HepG2 (cell line): Measurements from ENCODE around the gene SIK3. TPM values are rescaled to one million over a fixed set of nuclear protein-coding genes. Genes with fewer than 3 reads are reported as not detected.

Experiments
- CC2D1A ChIP-seq: sonication (generic); formaldehyde crosslinking; IDR thresholded peaks from 2 replicates; pipeline ENCODE4 v1.8.1; 2023; ENCODE audit warnings: mild to moderate bottlenecking, missing genetic modification reagents
- HIVEP1 ChIP-seq: sonication (generic); formaldehyde crosslinking; IDR thresholded peaks from 2 replicates; pipeline ENCODE4 v1.4.0; 2020; ENCODE audit warnings: mild to moderate bottlenecking, missing genetic modification reagents
- HNF4G ChIP-seq, 2 experiments: sonication (generic) in 1 of 2; formaldehyde crosslinking in 1 of 2; IDR thresholded peaks; 2 replicates each; pipeline versions ENCODE4 v1.4.0 to v1.6.1; 2011 to 2020; ENCODE audit warnings: borderline replicate concordance in 2 of 2, low read depth in 2 of 2, mild to moderate bottlenecking in 2 of 2, low read length in 1 of 2, missing genetic modification reagents in 1 of 2, moderate library complexity in 1 of 2
- KLF9 ChIP-seq: IDR thresholded peaks from 2 replicates; pipeline ENCODE4 v1.6.1; 2016; ENCODE audit warnings: low read depth
- NFYB ChIP-seq: sonication (generic); formaldehyde crosslinking; IDR thresholded peaks from 2 replicates; pipeline ENCODE4 v1.4.0; 2020; ENCODE audit warnings: missing genetic modification reagents
- PHF20 ChIP-seq: sonication (generic); formaldehyde crosslinking; IDR thresholded peaks from 2 replicates; pipeline ENCODE4 v1.5.0; 2020; ENCODE audit warnings: mild to moderate bottlenecking, missing genetic modification reagents
- REL ChIP-seq: sonication (generic); formaldehyde crosslinking; conservative IDR thresholded peaks from 2 replicates; pipeline ENCODE4 v1.8.0; 2022; ENCODE audit warnings: mild to moderate bottlenecking, missing genetic modification reagents, moderate library complexity
- SP4 ChIP-seq: sonication (generic); formaldehyde crosslinking; IDR thresholded peaks from 2 replicates; pipeline ENCODE4 v1.8.1; 2023; ENCODE audit warnings: mild to moderate bottlenecking, missing genetic modification reagents
- SRF ChIP-seq: IDR thresholded peaks from 2 replicates; pipeline ENCODE4 v1.6.1; 2011; ENCODE audit warnings: mild to moderate bottlenecking, low read depth, low read length, moderate library complexity
- ZFAT ChIP-seq: sonication (generic); formaldehyde crosslinking; conservative IDR thresholded peaks from 2 replicates; pipeline ENCODE4 v1.8.1; 2023; ENCODE audit warnings: missing genetic modification reagents, inconsistent platforms
- ZFP1 ChIP-seq: IDR thresholded peaks from 2 replicates; pipeline ENCODE4 v1.6.1; 2016
- ZNF350 ChIP-seq: sonication (generic); formaldehyde crosslinking; IDR thresholded peaks from 2 replicates; pipeline ENCODE4 v1.4.0; 2020; ENCODE audit warnings: mild to moderate bottlenecking, low read depth, missing genetic modification reagents, borderline replicate concordance
- ZNF550 ChIP-seq: sonication (generic); formaldehyde crosslinking; IDR thresholded peaks from 2 replicates; pipeline ENCODE4 v1.4.0; 2020; ENCODE audit warnings: mild to moderate bottlenecking, missing genetic modification reagents, borderline replicate concordance
- ZNF841 ChIP-seq: sonication (generic); formaldehyde crosslinking; IDR thresholded peaks from 2 replicates; pipeline ENCODE4 v1.8.1; 2023; ENCODE audit warnings: missing genetic modification reagents, borderline replicate concordance
- polyA plus RNA-seq, 8 experiments: library from polyadenylated mRNA; depleted of rRNA in 3 of 8; stranded (reverse) in 7 of 8; unstranded in 1 of 8; fragments of >200 nt; fragmentation: Illumina TruSeq in 4 of 8; extraction: Trizol in 4 of 8; gene quantifications; 2 replicates each; pipeline versions ENCODE4 v1.2.1 to v1.2.3, GENCODE V29; 2011 to 2016; ENCODE audit warnings: low read depth in 4 of 8, missing spikeins in 1 of 8, mixed read lengths in 1 of 8; ENCODE audit not compliant: insufficient read depth in 1 of 8
- total RNA-seq, 5 experiments: library from RNA; depleted of rRNA; stranded (reverse); fragments of >200 nt; fragmentation: Illumina TruSeq; extraction: Trizol; gene quantifications; 2 replicates each; pipeline ENCODE4 v1.2.3, GENCODE V29; 2016; ENCODE audit warnings: low read depth in 1 of 5
- TF ChIP-seq, protein P1 (sequence below): sonication (generic); formaldehyde crosslinking; IDR thresholded peaks from 2 replicates; pipeline ENCODE4 v1.4.0; 2020; ENCODE audit warnings: low read depth, missing genetic modification reagents
- TF ChIP-seq, protein P2 (sequence below): IDR thresholded peaks from 2 replicates; pipeline ENCODE4 v1.6.1; 2016; ENCODE audit warnings: control low read depth
- TF ChIP-seq, protein P3 (sequence below): sonication (generic); formaldehyde crosslinking; IDR thresholded peaks from 2 replicates; pipeline ENCODE4 v1.5.0; 2020; ENCODE audit warnings: mild to moderate bottlenecking, missing genetic modification reagents
- TF ChIP-seq, protein P4 (sequence below), 2 experiments: sonication (generic) in 1 of 2; formaldehyde crosslinking in 1 of 2; IDR thresholded peaks; 2 replicates each; pipeline versions ENCODE4 v1.4.0 to v1.6.1; 2018 to 2020; ENCODE audit warnings: missing genetic modification reagents in 2 of 2, borderline replicate concordance in 1 of 2, low read depth in 1 of 2, mild to moderate bottlenecking in 1 of 2, missing biosample characterization in 1 of 2
- TF ChIP-seq, protein P5 (sequence below): sonication (generic); formaldehyde crosslinking; IDR thresholded peaks from 2 replicates; pipeline ENCODE4 v1.8.0; 2023; ENCODE audit warnings: mild to moderate bottlenecking, missing genetic modification reagents

SIK3 gene
- total and polyA plus RNA-seq, 2 of the 13 experiments (the other 11 are each of a cell fraction or from before 2014, with no cell fraction given): 5.7 to 9.8 TPM

DNA sequence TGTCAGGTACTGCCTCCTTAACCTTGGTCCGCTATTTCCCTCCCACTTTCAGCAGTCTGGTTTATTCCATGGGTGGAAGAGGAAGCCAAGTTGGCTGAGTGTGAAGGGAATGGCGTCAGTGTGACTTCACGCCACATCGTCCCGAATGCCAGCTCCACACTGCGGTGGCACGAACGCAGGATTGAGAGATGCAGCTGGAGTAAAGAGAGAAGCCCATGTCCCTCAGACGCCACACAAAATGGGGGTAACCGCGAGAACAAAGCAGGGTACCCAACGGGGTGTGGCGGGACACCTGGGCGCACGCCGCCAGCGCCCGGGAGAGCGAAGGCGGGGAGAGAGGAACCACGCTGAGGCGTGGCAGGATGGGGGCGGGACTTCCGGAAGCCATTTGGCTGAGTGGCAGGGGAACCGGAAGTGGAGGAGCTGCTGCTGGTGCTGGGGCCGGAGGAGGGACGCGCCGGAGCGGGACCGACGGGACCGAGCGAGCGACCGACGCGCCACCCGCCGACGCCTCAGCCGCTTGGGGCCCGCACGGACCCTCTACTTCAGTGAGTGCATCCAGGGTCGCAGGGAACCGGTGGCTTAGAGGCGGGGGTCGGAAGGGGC lies 45.7 kb upstream of the SIK3 start, which contains the start of gene PAFAH1B2 (continued):
- TF ChIP-seq, protein P1, sequence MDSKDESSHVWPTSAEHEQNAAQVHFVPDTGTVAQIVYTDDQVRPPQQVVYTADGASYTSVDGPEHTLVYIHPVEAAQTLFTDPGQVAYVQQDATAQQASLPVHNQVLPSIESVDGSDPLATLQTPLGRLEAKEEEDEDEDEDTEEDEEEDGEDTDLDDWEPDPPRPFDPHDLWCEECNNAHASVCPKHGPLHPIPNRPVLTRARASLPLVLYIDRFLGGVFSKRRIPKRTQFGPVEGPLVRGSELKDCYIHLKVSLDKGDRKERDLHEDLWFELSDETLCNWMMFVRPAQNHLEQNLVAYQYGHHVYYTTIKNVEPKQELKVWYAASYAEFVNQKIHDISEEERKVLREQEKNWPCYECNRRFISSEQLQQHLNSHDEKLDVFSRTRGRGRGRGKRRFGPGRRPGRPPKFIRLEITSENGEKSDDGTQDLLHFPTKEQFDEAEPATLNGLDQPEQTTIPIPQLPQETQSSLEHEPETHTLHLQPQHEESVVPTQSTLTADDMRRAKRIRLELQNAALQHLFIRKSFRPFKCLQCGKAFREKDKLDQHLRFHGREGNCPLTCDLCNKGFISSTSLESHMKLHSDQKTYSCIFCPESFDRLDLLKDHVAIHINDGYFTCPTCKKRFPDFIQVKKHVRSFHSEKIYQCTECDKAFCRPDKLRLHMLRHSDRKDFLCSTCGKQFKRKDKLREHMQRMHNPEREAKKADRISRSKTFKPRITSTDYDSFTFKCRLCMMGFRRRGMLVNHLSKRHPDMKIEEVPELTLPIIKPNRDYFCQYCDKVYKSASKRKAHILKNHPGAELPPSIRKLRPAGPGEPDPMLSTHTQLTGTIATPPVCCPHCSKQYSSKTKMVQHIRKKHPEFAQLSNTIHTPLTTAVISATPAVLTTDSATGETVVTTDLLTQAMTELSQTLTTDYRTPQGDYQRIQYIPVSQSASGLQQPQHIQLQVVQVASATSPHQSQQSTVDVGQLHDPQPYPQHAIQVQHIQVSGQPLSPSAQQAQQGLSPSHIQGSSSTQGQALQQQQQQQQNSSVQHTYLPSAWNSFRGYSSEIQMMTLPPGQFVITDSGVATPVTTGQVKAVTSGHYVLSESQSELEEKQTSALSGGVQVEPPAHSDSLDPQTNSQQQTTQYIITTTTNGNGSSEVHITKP (CRISPR knock-in tag): 0 out of 2 replicates have a peak, but pooled peaks have one; percentile 66
- TF ChIP-seq, protein P2, sequence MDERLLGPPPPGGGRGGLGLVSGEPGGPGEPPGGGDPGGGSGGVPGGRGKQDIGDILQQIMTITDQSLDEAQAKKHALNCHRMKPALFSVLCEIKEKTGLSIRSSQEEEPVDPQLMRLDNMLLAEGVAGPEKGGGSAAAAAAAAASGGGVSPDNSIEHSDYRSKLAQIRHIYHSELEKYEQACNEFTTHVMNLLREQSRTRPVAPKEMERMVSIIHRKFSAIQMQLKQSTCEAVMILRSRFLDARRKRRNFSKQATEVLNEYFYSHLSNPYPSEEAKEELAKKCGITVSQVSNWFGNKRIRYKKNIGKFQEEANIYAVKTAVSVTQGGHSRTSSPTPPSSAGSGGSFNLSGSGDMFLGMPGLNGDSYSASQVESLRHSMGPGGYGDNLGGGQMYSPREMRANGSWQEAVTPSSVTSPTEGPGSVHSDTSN (CRISPR knock-in tag): peak; percentile 88
- peak; percentile 81 for TF ChIP-seq PHF20 (CRISPR knock-in tag)
- TF ChIP-seq ZNF550: peak; percentile 83; the same call in 1 of the 2 replicates
- peak; percentile 8; the same call in 1 of the 2 replicates for TF ChIP-seq HNF4G (IDR thresholded peaks at IDR 0.05; ENCODE audit: borderline replicate concordance, low read depth, low read length)
- no peak for TF ChIP-seq HNF4G (CRISPR knock-in tag; IDR thresholded peaks at IDR 0.05; ENCODE audit: borderline replicate concordance, low read depth)
- TF ChIP-seq ZFP1 (CRISPR knock-in tag): no peak
- TF ChIP-seq NFYB (CRISPR knock-in tag): peak; percentile 54
- TF ChIP-seq, protein P3, sequence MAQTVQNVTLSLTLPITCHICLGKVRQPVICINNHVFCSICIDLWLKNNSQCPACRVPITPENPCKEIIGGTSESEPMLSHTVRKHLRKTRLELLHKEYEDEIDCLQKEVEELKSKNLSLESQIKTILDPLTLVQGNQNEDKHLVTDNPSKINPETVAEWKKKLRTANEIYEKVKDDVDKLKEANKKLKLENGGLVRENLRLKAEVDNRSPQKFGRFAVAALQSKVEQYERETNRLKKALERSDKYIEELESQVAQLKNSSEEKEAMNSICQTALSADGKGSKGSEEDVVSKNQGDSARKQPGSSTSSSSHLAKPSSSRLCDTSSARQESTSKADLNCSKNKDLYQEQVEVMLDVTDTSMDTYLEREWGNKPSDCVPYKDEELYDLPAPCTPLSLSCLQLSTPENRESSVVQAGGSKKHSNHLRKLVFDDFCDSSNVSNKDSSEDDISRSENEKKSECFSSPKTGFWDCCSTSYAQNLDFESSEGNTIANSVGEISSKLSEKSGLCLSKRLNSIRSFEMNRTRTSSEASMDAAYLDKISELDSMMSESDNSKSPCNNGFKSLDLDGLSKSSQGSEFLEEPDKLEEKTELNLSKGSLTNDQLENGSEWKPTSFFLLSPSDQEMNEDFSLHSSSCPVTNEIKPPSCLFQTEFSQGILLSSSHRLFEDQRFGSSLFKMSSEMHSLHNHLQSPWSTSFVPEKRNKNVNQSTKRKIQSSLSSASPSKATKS (CRISPR knock-in tag): no peak
- TF ChIP-seq ZFAT (CRISPR knock-in tag): no peak
- peak; percentile 64; the same call in 1 of the 2 replicates for TF ChIP-seq KLF9 (CRISPR knock-in tag)
- TF ChIP-seq CC2D1A (CRISPR knock-in tag): no peak
- TF ChIP-seq HIVEP1 (CRISPR knock-in tag): peak; percentile 82
- TF ChIP-seq ZNF841: peak; percentile 73; the same call in 1 of the 2 replicates
- TF ChIP-seq, protein P4, sequence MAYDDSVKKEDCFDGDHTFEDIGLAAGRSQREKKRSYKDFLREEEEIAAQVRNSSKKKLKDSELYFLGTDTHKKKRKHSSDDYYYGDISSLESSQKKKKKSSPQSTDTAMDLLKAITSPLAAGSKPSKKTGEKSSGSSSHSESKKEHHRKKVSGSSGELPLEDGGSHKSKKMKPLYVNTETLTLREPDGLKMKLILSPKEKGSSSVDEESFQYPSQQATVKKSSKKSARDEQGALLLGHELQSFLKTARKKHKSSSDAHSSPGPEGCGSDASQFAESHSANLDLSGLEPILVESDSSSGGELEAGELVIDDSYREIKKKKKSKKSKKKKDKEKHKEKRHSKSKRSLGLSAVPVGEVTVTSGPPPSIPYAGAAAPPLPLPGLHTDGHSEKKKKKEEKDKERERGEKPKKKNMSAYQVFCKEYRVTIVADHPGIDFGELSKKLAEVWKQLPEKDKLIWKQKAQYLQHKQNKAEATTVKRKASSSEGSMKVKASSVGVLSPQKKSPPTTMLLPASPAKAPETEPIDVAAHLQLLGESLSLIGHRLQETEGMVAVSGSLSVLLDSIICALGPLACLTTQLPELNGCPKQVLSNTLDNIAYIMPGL (CRISPR knock-in tag; IDR thresholded peaks at IDR 0.05; ENCODE audit: borderline replicate concordance in 1 of 2, low read depth in 1 of 2): peak in 1 of 2 experiments; percentile 83; a peak in 2 of 4 replicates
- 0 out of 2 replicates have a peak, but pooled peaks have one; percentile 76 for TF ChIP-seq REL (CRISPR knock-in tag)
- peak; percentile 80; the same call in 1 of the 2 replicates for TF ChIP-seq ZNF350
- TF ChIP-seq, protein P5, sequence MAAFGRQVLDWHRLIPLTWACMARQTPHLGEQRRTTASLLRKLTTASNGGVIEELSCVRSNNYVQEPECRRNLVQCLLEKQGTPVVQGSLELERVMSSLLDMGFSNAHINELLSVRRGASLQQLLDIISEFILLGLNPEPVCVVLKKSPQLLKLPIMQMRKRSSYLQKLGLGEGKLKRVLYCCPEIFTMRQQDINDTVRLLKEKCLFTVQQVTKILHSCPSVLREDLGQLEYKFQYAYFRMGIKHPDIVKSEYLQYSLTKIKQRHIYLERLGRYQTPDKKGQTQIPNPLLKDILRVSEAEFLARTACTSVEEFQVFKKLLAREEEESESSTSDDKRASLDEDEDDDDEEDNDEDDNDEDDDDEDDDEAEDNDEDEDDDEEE: no peak
- TF ChIP-seq SRF: no peak; the same call in 1 of the 2 replicates
- peak; percentile 66; the same call in 1 of the 2 replicates for TF ChIP-seq SP4 (CRISPR knock-in tag)
